OCI-LY1 (cell line): Measurements from ENCODE around the gene F11R.

Experiments used
- EZH2 ChIP-seq: fragments of 200-600 bp; sonication (generic), shearing (Covaris generic); IDR thresholded peaks from 2 replicates; pipeline ENCODE4 v1.8.0; 2017; ENCODE audit warnings: borderline replicate concordance, mixed run types, mild to moderate bottlenecking, antibody characterized with exemption, low read length, moderate library complexity, mixed read lengths
- TF ChIP-seq, protein P1 (sequence below): fragments of 200-600 bp; sonication (generic), shearing (Covaris generic); IDR thresholded peaks from 2 replicates; pipeline ENCODE4 v1.5.1; 2017; ENCODE audit warnings: mild to moderate bottlenecking, antibody characterized with exemption, low read length, moderate library complexity, mixed read lengths

DNA sequence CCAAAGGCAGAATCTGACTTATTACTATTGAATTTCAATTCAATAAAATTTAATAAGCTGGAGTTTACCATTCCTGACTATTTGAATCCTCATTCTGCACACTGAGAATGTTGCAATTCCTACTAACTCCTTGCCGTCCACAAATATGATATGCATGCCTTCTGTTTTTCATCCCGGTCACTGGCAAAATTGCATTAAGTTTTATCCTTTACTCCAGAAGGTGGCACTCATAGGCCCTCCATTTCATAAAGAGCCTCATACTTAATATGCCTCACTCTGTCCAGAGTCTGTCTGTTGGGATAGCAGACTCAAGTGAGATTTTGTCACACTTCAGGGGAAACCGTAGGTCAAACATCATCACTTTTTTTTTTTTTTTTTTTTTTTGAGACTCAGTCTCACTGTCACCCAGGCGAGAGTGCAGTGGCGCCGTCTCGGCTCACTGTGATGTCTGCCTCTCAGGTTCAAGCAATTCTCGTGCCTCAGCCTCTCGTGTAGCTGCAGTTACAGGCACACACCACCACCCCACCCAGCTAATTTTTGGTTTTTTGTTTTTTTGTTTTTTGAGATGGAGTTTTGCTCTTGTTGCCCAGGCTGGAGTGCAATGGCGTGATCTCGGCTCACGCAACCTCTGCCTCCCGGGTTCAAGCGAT is 27.3 kb downstream of the F11R start:
- TF ChIP-seq EZH2: no peak
- TF ChIP-seq, protein P1, sequence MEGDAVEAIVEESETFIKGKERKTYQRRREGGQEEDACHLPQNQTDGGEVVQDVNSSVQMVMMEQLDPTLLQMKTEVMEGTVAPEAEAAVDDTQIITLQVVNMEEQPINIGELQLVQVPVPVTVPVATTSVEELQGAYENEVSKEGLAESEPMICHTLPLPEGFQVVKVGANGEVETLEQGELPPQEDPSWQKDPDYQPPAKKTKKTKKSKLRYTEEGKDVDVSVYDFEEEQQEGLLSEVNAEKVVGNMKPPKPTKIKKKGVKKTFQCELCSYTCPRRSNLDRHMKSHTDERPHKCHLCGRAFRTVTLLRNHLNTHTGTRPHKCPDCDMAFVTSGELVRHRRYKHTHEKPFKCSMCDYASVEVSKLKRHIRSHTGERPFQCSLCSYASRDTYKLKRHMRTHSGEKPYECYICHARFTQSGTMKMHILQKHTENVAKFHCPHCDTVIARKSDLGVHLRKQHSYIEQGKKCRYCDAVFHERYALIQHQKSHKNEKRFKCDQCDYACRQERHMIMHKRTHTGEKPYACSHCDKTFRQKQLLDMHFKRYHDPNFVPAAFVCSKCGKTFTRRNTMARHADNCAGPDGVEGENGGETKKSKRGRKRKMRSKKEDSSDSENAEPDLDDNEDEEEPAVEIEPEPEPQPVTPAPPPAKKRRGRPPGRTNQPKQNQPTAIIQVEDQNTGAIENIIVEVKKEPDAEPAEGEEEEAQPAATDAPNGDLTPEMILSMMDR: peak; percentile 47; the same call in 1 of the 2 replicates
